GM13976 (cell line): ENCODE measurements around the gene WSCD2.

ENCODE experiments used
- DNase-seq: peaks from one replicate; pipeline ENCODE4 v3.0.0; 2012; ENCODE audit warnings: low spot score
- in situ Hi-C: fragments of 300-500 bp; cut with MboI; formaldehyde crosslinking; loops from one replicate; pipeline ENCODE4 v1.12.0; 2022; ENCODE audit warnings: low sequenced_read_pairs, mixed read lengths, inconsistent platforms; ENCODE audit not compliant: unreplicated experiment
- TF ChIP-seq, protein P1 (sequence below): IDR thresholded peaks from 2 replicates; pipeline ENCODE4 v1.5.1; 2012; ENCODE audit warnings: borderline replicate concordance, mild to moderate bottlenecking; ENCODE audit not compliant: insufficient read depth; ENCODE audit errors: extremely low read depth, missing control alignments, control extremely low read depth

WSCD2 gene

DNA sequence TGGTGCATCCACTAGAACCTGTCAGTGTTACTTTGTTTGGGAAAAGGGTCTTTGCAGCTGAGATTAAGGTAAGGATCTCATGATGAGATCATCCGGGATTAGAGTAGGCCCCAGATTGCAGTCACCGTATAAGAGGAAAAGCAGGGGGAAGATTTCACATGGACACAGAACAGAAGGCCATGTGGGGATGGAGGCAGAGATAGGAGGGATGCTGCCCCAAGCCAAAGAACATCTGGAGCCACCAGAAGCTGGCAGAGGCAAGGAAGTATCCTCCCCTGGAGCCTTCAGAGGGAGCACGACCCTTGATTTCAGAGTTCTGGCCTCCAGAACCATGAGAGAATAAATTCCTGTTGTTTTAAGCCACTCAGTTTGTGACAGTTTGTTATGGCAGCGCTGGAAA is 170.4 kb downstream of the WSCD2 start:
- in situ Hi-C loops: no loop called here
- TF ChIP-seq, protein P1, sequence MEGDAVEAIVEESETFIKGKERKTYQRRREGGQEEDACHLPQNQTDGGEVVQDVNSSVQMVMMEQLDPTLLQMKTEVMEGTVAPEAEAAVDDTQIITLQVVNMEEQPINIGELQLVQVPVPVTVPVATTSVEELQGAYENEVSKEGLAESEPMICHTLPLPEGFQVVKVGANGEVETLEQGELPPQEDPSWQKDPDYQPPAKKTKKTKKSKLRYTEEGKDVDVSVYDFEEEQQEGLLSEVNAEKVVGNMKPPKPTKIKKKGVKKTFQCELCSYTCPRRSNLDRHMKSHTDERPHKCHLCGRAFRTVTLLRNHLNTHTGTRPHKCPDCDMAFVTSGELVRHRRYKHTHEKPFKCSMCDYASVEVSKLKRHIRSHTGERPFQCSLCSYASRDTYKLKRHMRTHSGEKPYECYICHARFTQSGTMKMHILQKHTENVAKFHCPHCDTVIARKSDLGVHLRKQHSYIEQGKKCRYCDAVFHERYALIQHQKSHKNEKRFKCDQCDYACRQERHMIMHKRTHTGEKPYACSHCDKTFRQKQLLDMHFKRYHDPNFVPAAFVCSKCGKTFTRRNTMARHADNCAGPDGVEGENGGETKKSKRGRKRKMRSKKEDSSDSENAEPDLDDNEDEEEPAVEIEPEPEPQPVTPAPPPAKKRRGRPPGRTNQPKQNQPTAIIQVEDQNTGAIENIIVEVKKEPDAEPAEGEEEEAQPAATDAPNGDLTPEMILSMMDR: no peak
- no peak for DNase-seq
